ENCODE results near the gene TBCC. TPM values are rescaled to one million over a fixed set of nuclear protein-coding genes. Genes with fewer than 3 reads are reported as not detected.

TBCC gene
- total RNA-seq, 4 donors from 2014 or later: 32.0 to 44.2 (median 37.4) TPM

DNA sequence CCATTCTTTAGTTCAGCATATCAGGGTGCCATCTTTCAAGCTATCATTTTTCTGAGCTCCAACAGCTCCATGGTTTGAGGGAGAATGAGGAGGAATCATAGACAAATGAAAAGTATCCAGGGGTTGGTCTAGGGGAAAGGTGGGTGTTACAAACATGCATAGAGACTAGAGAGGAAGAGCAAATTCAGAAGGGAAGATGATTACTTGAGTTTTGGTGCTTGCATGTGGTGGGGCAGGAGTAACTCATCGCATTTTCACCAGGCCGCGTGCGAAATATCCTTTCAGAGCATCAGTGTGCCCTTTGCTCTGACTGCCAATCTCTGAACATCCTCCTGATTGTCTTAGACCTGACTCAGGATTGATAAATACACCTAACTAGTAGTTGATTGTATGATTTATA, 28.3 kb upstream of the TBCC start:
- 85 to 95% methylated on average over 4 of the region's 4 CpGs for WGBS, 2 donors (ENCODE audit: low coverage in 1 of 2)
- Histone ChIP-seq H3K27ac (no peak overlapping the region), H3K4me1 (peaks cover 0 to 25% (median 0%) of the 10 kb centered on the region in 3 donors), H3K4me3 (no peak overlapping the region), H3K36me3 (peaks cover 0 to 4% of the 10 kb centered on the region in 2 donors), H3K27me3 (no peaks in the 10 kb centered on the region), H3K9me3 (no peaks in the 10 kb centered on the region)
- no peak for TF ChIP-seq EP300 (IDR thresholded peaks at IDR 0.05)
- TF ChIP-seq POLR2AphosphoS5 (IDR thresholded peaks at IDR 0.05): no peak
- no peak for TF ChIP-seq POLR2A (IDR thresholded peaks at IDR 0.05)
- TF ChIP-seq, protein P1, sequence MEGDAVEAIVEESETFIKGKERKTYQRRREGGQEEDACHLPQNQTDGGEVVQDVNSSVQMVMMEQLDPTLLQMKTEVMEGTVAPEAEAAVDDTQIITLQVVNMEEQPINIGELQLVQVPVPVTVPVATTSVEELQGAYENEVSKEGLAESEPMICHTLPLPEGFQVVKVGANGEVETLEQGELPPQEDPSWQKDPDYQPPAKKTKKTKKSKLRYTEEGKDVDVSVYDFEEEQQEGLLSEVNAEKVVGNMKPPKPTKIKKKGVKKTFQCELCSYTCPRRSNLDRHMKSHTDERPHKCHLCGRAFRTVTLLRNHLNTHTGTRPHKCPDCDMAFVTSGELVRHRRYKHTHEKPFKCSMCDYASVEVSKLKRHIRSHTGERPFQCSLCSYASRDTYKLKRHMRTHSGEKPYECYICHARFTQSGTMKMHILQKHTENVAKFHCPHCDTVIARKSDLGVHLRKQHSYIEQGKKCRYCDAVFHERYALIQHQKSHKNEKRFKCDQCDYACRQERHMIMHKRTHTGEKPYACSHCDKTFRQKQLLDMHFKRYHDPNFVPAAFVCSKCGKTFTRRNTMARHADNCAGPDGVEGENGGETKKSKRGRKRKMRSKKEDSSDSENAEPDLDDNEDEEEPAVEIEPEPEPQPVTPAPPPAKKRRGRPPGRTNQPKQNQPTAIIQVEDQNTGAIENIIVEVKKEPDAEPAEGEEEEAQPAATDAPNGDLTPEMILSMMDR (IDR thresholded peaks at IDR 0.05): no peak
- ATAC-seq: no peak

- Histone ChIP-seq H3K27ac (no peak overlapping the region), H3K4me3 (peak overlapping the region in 1 of 2 donors; percentile 24)
- WGBS, 2 donors (ENCODE audit: low coverage in 1 of 2): 67 to 75% methylated on average over 3 of the region's 3 CpGs
Measured at GRCh38 chr6:42771741-42772100, 25.8 kb upstream of the TBCC start.

GRCh38 chr6:42769836-42770235, 23.9 kb upstream of the TBCC start:
- peaks cover 0 to 11% (median 0%) of the 10 kb centered on the region in 3 donors for H3K4me1 ChIP-seq
- no peak for ATAC-seq
- H3K27ac ChIP-seq: no peak overlapping the region
- WGBS, 2 donors (ENCODE audit: low coverage in 1 of 2): 90 to 97% methylated on average over 2 of the region's 2 CpGs
- no peaks in the 10 kb centered on the region for H3K27me3 ChIP-seq
- peaks cover 0 to 8% of the 10 kb centered on the region in 2 donors for H3K36me3 ChIP-seq
- H3K4me3 ChIP-seq: no peak overlapping the region
- TF ChIP-seq POLR2A (IDR thresholded peaks at IDR 0.05) (no peak), POLR2AphosphoS5 (IDR thresholded peaks at IDR 0.05) (no peak), EP300 (IDR thresholded peaks at IDR 0.05) (no peak)
- TF ChIP-seq, protein P1 (IDR thresholded peaks at IDR 0.05): no peak
- H3K9me3 ChIP-seq: no peaks in the 10 kb centered on the region

More at GRCh38 chr6:42771741-42772100, 25.8 kb upstream of the TBCC start:
- Histone ChIP-seq H3K4me1 (peaks cover 0 to 13% (median 0%) of the 10 kb centered on the region in 3 donors), H3K36me3 (peaks cover 0 to 4% of the 10 kb centered on the region in 2 donors), H3K27me3 (no peaks in the 10 kb centered on the region), H3K9me3 (no peaks in the 10 kb centered on the region)
- no peak for ATAC-seq
- TF ChIP-seq EP300 (IDR thresholded peaks at IDR 0.05) (no peak), POLR2AphosphoS5 (IDR thresholded peaks at IDR 0.05) (no peak), POLR2A (IDR thresholded peaks at IDR 0.05) (no peak)
- TF ChIP-seq, protein P1 (IDR thresholded peaks at IDR 0.05): no peak

GRCh38 chr6:42769051-42769450, 23.1 kb upstream of the TBCC start:
- TF ChIP-seq POLR2A (IDR thresholded peaks at IDR 0.05) (no peak), POLR2AphosphoS5 (IDR thresholded peaks at IDR 0.05) (no peak), EP300 (IDR thresholded peaks at IDR 0.05) (no peak)
- TF ChIP-seq, protein P1 (IDR thresholded peaks at IDR 0.05): no peak
- no peak overlapping the region for H3K4me3 ChIP-seq
- no peak for ATAC-seq
- no peaks in the 10 kb centered on the region for H3K27me3 ChIP-seq
- peaks cover 0 to 8% of the 10 kb centered on the region in 2 donors for H3K36me3 ChIP-seq
- H3K27ac ChIP-seq: no peak overlapping the region
- H3K9me3 ChIP-seq: no peaks in the 10 kb centered on the region
- WGBS, 2 donors (ENCODE audit: low coverage in 1 of 2): 88 to 100% methylated on average over 1 to 3 of the region's 4 CpGs
- peaks cover 0 to 11% (median 0%) of the 10 kb centered on the region in 3 donors for H3K4me1 ChIP-seq

- Histone ChIP-seq H3K27me3 (no peaks in the 10 kb centered on the region), H3K9me3 (no peaks in the 10 kb centered on the region), H3K4me3 (no peak overlapping the region), H3K36me3 (peaks cover 0 to 9% of the 10 kb centered on the region in 2 donors), H3K4me1 (peaks cover 0 to 7% (median 0%) of the 10 kb centered on the region in 3 donors), H3K27ac (no peak overlapping the region)
- no peak for ATAC-seq
- WGBS, 2 donors (ENCODE audit: low coverage in 1 of 2): 74% methylated on average over 5 of the region's 5 CpGs; no CpG with 5 or more reads in 1 of the 2 donors
- TF ChIP-seq EP300 (IDR thresholded peaks at IDR 0.05): no peak
- TF ChIP-seq POLR2A (IDR thresholded peaks at IDR 0.05): no peak
- TF ChIP-seq, protein P1 (IDR thresholded peaks at IDR 0.05): no peak
- no peak for TF ChIP-seq POLR2AphosphoS5 (IDR thresholded peaks at IDR 0.05)
Measured at GRCh38 chr6:42766163-42766670, 20.3 kb upstream of the TBCC start.

Data from gastroesophageal sphincter (tissue), 4 donors.